ENCODE results near the gene ARAP2. TPM values are rescaled to one million over a fixed set of nuclear protein-coding genes. Genes with fewer than 3 reads are reported as not detected.

ARAP2 gene
- total RNA-seq, 1 experiment from 2014 or later = 5.5 TPM

- POLR2A ChIA-PET = no interaction called here
- BruUV-seq (replicated peaks) = no TSS peak
- H3K4me3 ChIP-seq (ENCODE audit: low read depth in 2 of 2, low read length in 2 of 2) = no peak overlapping the region
- in situ Hi-C loops (cut with HindIII; ENCODE audit: low pct_unique_long_range_greater_than_20kb, low sequenced_read_pairs) = no loop called here
- DNase-seq (ENCODE audit: low read depth, low spot score) (no peak), ATAC-seq (no peak)
- no peaks in the 10 kb centered on the region for H3K9me3 ChIP-seq (ENCODE audit: control insufficient read depth, insufficient read depth, low read depth, low read length)
- intact Hi-C loops (cut with micrococcal nuclease; ENCODE audit: unreplicated experiment) = no loop called here
- H3K36me3 ChIP-seq (ENCODE audit: control insufficient read depth, insufficient read depth, low read length) = no peaks in the 10 kb centered on the region
- H3K27me3 ChIP-seq (ENCODE audit: control insufficient read depth, insufficient read depth, low read length) = no peaks in the 10 kb centered on the region
- no peak overlapping the region for H3K27ac ChIP-seq (ENCODE audit: low read length)
- H3K4me1 ChIP-seq (ENCODE audit: control insufficient read depth, insufficient read depth, low read length) = no peaks in the 10 kb centered on the region
- CTCF ChIA-PET = no interaction called here
- TF ChIP-seq REST (IDR thresholded peaks at IDR 0.05; ENCODE audit: insufficient read depth in 1 of 2, low read depth in 2 of 2, low read length in 1 of 2) (no peak), POLR2AphosphoS5 (IDR thresholded peaks at IDR 0.05; ENCODE audit: low read depth, low read length) (no peak), TCF7L2 (IDR thresholded peaks at IDR 0.05; ENCODE audit: low read depth, low read length) (no peak), SIN3A (IDR thresholded peaks at IDR 0.05; ENCODE audit: borderline replicate concordance, insufficient read depth, low read depth, low read length) (no peak)
- TF ChIP-seq, protein P1, sequence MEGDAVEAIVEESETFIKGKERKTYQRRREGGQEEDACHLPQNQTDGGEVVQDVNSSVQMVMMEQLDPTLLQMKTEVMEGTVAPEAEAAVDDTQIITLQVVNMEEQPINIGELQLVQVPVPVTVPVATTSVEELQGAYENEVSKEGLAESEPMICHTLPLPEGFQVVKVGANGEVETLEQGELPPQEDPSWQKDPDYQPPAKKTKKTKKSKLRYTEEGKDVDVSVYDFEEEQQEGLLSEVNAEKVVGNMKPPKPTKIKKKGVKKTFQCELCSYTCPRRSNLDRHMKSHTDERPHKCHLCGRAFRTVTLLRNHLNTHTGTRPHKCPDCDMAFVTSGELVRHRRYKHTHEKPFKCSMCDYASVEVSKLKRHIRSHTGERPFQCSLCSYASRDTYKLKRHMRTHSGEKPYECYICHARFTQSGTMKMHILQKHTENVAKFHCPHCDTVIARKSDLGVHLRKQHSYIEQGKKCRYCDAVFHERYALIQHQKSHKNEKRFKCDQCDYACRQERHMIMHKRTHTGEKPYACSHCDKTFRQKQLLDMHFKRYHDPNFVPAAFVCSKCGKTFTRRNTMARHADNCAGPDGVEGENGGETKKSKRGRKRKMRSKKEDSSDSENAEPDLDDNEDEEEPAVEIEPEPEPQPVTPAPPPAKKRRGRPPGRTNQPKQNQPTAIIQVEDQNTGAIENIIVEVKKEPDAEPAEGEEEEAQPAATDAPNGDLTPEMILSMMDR (IDR thresholded peaks at IDR 0.05) = no peak
These were observed 46.1 kb downstream of the ARAP2 start for GRCh38 chr4:36198068-36198808.

DNA sequence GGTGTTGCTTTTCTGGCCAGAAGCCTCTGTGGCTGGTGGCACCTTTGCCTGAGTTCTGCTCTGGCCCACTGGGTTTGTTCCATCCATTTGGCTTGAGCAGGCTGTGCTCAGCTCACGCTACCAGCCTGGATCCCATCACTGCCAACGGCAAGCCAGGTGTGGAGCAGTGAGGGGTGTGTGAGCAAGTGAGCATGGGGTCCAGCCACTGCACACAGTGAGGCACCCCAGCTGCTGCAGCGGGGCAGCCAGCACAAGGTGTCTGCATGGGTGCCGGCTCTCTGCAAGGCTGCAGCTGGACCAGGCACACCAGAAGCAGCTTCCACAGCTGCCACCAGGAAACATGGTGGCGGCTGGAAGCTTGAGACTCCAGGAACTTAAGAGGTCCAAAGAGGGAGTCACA, 46.8 kb downstream of the ARAP2 start:
- ATAC-seq = no peak
- Histone ChIP-seq H3K4me3 (ENCODE audit: low read depth in 2 of 2, low read length in 2 of 2) (no peak overlapping the region), H3K27me3 (ENCODE audit: control insufficient read depth, insufficient read depth, low read length) (no peaks in the 10 kb centered on the region), H3K4me1 (ENCODE audit: control insufficient read depth, insufficient read depth, low read length) (no peaks in the 10 kb centered on the region), H3K27ac (ENCODE audit: low read length) (no peak overlapping the region), H3K9me3 (ENCODE audit: control insufficient read depth, insufficient read depth, low read depth, low read length) (no peaks in the 10 kb centered on the region), H3K36me3 (ENCODE audit: control insufficient read depth, insufficient read depth, low read length) (no peaks in the 10 kb centered on the region)
- BruUV-seq (replicated peaks) = no TSS peak
- CTCF ChIA-PET = no interaction called here
- TF ChIP-seq SIN3A (IDR thresholded peaks at IDR 0.05; ENCODE audit: borderline replicate concordance, insufficient read depth, low read depth, low read length) = no peak
- TF ChIP-seq, protein P1 (IDR thresholded peaks at IDR 0.05) = no peak
- no peak for TF ChIP-seq TCF7L2 (IDR thresholded peaks at IDR 0.05; ENCODE audit: low read depth, low read length)
- no peak for TF ChIP-seq POLR2AphosphoS5 (IDR thresholded peaks at IDR 0.05; ENCODE audit: low read depth, low read length)
- no peak for TF ChIP-seq REST (IDR thresholded peaks at IDR 0.05; ENCODE audit: insufficient read depth in 1 of 2, low read depth in 2 of 2, low read length in 1 of 2)
- intact Hi-C loops (cut with micrococcal nuclease; ENCODE audit: unreplicated experiment) = no loop called here
- DNase-seq (ENCODE audit: low read depth, low spot score) = no peak
- POLR2A ChIA-PET = no interaction called here
- in situ Hi-C loops (cut with HindIII; ENCODE audit: low pct_unique_long_range_greater_than_20kb, low sequenced_read_pairs) = no loop called here

Data from Panc1 (cell line).